ENCODE measurements around the gene RNF180.

RNF180 gene, protein sequence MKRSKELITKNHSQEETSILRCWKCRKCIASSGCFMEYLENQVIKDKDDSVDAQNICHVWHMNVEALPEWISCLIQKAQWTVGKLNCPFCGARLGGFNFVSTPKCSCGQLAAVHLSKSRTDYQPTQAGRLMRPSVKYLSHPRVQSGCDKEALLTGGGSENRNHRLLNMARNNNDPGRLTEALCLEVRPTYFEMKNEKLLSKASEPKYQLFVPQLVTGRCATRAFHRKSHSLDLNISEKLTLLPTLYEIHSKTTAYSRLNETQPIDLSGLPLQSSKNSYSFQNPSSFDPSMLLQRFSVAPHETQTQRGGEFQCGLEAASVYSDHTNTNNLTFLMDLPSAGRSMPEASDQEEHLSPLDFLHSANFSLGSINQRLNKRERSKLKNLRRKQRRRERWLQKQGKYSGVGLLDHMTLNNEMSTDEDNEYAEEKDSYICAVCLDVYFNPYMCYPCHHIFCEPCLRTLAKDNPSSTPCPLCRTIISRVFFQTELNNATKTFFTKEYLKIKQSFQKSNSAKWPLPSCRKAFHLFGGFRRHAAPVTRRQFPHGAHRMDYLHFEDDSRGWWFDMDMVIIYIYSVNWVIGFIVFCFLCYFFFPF

DNA sequence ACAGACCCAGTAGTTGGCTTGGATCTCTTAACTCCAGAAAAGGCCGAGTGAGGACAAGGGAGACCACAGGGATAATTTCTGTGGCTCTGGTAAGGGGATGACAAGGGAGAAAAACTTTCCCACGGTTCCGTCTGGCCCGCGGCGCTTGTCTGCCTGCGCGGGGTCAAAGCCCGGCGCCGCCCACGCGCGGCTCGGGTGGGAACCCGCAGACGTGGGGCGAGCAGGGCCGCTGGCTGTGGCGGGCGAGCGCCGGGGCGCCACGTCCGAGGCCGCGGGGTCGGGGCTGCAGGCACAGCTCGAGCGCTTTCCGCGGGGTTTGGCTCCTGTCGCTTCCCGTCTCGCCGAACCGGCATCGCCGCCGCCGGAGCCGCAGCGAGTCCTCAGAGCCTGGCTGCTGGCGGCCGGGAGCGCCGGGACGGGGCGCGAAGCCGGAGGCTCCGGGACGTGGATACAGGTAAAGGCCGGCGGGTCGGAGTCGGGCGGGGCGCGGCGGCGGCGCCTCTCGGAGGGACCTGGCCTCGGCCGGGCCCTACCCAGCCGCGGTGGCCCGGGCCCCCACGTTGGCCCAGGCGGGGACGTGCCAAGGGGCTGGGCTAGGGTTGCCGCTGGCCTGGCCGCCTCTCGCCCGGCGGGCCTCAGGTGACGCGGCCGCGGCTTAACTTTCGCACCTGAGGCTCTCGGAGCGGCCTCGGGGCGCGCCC is at the start of gene RNF180:
TSS of gene RNF180 (plus strand) at position 344 of the 701 bp plus-strand sequence. CDS start 34,965 bp downstream, outside the sequence.
- peak; percentile 8 for DNase-seq

DNA sequence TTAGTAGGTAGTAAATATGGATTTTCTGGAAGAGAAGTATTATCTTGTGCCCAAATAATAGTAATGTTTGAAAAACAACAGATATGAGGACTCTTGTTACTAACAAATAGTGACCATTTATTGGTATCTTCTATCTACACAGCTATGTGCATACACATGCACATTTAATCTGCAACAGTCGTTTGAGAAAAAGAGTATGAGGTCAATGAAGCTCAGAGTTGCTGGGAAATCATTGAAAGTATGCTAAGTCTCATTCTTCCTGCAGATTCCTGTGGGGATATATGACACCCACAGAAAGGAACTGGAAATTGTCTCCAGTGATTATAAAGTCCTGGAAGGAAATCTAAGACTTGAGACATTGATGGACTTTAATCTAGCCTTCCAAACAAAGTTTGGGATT is 40.1 kb upstream of the RNF180 start:
- DNase-seq: no peak

DNA sequence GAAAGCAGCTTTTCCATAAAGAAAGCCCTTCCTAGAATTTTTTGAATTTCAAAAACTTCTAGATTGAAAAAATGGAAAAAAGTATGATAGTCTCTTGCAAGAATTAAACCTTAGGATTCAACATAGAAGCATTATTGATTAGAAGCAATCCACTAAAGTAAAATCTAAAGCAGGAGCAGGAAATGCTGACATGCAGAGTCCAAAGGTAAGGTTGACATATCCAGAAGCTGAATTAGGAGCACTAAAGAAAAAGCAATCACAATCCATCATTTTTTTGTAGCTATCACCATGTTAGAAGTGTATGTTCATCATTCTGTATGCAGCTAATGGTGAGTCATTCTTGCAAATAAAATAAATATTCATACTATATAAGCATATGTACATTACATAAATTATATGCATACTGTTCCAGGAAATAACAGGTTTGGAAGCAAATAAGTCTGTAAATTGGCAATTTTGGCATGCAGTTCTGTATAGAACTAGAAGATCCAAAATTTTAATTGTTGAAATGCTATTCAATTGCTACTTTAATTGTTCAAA is 39.4 kb upstream of the RNF180 start:
- no peak for DNase-seq

DNA sequence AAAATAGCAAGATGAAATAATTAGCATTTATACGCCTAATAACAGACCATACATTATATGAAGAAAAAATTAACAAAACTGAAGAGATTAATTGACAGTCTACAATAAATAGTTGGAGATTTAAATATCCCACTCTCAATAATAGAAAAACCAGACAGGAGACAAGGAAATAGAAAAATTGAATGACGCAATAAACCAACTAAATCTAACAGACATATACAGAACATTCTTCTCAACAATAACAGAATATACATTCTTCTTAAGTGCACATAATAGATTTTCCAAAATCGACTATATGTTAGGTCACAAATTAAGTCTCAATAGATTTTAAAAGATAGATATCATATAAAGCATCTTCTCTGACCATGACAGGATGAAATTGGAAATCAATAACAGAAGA is 25.6 kb upstream of the RNF180 start:
- DNase-seq: no peak

DNA sequence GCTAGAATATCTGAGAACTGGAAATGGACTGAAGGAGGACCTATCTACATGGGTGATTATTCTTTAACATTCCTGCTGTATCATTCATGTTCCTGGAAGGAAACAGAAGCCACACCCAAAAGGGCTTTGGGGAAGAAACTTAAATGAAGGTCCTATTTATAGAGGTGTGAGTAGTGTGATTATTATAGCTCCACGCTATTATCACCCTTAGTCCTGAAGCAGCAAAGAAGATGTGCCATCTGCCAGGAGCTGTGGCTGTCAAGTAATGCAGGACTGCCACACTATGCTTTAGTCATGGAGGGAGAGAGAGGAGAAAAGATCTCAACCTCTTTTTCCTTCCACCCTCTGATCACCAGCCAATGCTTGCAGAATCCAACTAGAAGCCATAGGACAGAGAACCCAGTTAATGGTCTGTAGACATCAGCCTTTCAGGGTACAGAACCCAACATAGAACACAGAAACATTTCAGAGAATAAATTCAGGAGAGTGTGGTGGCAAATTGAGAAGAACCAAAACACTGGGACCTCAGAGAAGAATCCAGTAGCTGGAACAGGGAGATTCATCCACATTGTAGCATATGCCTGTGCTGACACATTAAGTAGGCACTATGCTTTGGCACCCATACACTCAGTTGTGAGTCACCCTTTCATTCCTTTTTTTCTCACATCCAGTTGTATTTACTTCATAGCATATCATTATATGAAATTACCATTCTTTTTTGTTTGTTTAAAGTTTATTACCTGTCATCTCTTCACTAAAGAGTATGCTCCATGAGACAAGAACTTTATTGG is 21.0 kb upstream of the RNF180 start:
- no peak for DNase-seq

DNA sequence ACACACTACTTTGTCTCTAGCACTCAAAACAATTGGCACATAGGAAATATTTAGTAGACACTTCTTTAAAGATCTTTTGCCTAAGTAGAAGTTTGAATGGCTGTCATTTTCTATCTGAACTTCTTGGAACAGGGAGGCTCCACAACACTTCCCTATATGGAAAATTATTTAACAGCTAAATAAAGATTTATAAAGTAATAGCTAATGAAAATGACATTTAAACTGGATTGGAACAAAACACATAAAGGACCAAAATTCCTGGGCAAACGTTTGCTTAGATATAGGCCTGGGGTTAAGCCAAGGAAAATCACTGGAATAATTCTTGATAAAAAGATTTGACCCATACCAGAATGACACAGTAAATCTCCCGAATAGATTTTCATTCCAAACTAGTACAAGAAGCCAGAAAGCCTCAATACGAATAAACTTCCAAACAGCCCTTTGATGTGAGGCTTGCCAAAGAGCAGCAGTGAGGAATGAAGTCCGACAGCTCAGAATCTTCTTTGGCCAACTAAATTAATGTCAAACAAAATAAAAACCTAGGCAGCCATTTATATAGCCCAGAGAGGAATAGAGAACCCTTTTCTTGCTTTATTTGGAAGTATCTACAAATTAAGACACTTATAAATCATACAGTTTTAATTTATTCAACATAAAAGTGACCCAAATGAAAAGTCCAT is 20.3 kb upstream of the RNF180 start:
- DNase-seq: no peak

DNA sequence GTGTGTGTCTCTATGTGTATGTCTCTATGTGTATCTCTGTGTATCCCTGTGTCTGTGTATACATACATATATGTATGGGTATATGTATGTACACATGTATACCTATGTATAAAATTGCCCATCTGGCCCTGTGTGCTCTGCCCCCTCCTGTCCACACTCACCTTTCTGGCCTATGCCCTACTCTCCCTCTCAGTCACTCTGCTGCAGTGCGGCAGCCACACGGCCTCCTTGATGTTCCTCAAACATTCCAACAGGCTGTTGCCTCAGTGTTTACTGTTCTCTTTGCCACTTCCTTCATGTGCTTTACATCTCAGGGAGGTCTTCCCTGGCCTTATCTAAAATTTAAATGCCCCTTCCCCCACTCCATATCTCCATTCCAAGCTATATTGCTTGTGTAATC is 18.3 kb upstream of the RNF180 start:
- DNase-seq: no peak

DNA sequence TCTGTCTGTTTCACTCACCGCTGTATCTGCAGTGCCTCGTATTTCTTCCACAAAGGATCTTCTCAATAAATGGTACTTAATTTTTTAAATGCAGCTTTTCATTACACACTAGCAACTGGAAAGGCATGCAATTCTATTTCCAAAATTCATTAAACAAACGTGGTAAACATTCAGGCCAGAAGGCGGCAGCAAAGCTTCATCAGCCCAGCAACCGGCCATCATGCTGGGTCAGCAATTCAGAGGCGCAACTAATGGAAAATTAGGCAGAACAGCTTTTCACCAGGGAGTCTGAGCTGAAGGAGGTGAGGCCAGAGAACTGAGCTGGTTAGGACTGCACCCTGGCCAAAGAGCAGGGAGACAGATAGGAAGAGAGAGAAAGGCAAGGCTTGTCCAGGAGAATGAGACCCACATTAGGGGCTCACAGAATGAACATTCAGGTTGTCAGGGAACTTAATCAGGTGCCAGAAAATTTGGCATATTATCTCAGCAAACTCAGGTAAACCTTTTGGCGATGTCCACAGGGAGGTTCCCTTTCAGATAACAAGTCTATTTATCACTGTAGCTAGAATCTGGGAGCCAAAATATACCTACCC is 17.7 kb upstream of the RNF180 start:
- DNase-seq: peak; percentile 36

DNA sequence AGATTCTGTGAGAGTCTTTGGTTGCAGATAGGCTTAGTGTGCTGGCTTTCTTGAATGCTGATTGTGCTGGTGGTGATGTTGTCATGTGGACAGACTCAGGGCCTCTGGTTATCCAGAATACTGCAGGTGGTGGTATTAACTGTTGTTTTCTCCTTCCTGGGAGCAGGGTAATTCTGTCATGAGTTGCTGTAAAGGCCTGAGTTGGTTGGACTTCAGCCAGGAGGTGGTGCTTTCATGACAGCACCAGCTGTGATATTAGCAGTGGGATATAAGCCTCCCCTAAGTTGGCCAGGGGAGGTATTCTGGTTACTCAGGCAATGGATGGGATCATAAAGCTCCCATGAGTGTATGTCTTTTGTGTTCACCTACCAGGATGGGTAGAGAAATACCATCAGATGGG is 16.4 kb upstream of the RNF180 start:
- no peak for DNase-seq

DNA sequence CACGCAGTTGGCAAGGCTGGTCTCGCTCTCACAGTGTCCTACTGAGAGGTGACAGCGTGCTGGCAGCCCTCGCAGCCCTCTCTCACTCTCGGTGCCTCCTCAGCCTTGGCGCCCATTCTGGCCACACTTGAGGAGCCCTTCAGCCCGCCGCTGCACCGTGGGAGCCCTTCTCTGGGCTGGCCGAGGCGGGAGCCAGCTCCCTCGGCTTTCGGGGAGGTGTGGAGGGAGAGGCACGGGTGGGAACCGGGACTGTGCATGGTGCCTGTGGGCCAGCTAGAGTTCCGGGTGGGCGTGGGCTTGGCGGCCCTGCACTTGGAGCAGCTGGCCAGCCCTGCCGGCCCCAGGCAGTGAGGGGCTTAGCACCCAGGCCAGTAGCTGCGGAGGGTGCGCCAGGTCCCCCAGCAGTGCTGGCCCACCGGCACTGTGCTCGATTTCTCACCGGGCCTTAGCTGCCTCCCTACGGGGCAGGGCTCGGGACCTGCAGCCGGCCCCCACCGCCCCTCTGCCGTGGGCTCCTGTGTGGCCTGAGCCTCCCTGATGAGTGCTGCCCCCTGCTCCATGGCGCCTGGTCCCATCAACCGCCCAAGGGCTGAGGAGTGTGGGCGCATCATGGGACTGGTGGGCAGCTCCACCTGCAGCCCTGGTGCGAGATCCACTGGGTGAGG is 15.7 kb upstream of the RNF180 start:
- DNase-seq: no peak

DNA sequence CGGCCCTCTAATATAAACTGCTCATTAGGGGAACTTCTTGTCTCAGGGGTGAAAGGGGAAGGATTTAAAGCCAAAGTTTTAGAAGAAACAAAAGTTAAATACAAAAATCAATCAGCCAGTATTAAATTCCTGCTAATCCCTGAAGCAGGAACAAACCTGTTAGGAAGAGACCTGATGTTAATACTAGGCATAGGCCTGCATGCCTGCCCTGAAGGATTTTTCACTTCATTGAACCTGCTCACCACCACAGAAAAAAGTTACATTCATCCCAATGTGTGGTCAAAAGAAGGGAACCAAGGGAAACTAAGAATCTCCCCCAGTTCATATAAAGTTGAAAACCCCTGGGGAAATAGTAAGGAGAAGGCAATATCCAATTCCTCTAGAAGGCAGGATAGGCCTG is 9.4 kb upstream of the RNF180 start:
- DNase-seq: no peak

DNA sequence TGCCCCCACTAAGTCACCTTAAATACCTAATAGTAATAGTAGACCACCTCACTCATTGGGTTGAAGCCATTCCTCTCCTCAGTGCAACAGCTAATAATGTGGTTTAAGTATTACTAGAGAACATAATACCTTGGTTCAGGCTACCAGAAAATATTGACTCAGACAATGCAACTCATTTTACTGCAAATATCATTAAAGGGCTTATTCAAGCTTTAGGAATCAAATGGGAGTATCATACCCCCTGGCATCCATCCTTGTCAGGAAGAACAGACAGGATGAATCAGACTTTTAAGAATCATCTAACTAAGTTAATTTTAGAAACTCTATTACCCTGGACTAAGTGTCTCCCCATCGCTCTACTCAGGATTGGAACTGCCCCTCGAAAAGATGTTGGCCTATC is 6.8 kb upstream of the RNF180 start:
- no peak for DNase-seq

DNA sequence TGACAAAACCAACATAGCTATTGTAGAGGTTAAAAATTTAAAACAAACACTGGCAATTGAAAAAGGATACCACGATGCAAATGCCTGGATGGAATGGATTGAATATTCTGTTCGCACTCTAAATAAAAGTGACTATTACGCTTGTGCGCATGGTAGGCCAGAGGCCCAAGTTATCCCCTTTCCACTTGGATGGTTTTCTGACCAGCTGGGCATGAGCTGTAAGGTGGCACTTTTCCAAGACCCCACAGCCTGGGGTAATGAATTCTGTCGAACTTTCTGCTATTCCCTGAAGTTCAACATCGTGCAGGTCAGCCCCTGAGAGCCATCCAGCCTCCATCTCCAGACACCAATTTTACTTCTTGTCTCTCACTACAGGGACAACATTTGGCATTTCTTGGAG is 5.4 kb upstream of the RNF180 start:
- DNase-seq: no peak

DNA sequence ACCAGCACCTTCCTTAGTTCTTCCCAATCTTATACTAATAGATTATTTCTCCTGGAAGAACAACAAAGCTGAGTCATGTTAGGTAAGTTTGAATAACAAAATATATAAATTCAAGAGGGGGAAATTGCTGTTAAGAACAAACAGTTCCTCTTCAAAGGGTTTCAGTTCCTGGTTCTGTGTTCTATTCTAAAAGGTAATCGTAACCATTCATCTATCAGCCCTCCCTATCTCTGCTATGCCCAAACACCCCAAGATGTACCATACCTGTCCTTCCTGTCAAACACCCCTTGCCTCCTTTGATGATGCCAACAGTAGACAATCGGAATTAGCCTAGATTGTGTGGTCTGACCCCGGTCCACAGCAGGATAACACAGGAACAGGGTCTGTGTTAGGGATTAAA is 4.2 kb upstream of the RNF180 start:
- DNase-seq: no peak

DNA sequence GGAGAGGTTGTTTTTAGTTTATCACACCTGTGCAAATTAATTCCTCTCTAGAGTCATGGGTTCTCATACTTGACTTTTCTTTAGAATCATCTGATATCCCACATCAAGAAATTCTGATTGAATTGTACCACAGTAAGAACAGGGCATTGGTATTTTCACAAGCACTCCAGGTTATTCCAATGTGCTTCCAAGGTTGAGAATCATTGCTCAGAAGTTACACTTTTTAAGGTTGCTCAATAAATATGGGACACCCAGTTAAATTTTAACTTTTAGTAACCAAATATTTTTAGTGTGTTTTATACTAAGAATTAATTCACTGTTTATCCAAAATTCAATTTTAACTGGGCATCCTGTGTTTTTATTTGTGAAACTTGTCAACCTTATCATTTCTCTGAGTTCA is 2.5 kb upstream of the RNF180 start:
- no peak for DNase-seq

DNA sequence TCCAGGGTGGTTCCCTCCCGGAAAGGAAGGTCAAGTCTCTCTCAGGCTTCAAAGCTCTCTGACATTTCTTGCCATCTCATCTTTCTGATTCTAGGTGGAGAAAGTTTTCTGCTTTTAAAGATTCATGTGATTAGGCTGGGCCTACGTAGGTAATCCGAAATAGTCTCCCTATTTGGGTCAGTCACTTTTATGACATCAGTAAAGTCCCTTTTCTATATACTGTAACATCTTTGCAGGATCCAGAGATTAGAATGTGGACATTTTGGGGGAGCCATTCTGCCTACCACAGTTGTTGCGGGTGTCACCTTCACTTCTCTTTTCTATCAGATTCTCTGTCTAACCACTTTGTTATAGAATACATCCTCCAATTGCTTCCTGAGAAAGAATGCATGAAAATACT is 1.9 kb upstream of the RNF180 start:
- no peak for DNase-seq

DNA sequence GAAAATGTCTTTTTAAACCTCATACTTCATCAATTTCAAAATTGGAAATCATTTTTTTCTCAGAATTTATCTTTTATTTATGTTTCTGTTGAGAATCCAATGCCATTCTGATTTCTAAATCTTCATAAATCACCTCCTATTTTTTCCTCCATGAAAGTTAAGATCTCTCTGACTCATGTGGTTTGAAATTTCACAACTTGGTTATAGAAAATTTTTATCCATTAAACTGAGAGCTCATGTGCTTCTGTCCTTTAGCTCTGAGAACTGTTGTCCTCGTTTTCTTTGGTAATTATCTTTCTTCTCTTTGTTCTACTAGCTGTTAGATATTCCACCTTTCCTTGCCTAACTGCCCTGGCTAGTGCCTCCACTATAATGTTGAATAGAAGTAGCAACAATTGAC is 1.5 kb upstream of the RNF180 start:
- no peak for DNase-seq

DNA sequence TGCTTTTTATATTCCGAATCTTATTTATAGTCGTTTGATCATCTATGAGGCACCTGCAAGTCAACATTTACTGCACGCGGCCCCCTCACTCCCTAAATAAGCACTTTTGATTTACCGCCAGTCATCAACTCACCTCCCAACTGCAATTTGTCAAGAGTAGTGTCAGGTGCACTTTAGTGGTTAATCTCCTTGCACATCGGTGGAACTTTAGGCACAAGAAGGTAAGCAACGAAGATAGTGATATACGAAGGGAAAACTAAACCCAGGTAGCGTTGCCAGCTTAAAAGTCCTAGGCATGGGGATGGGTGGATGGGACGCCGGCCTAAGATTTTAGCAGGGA is 513 bp upstream of the RNF180 start:
- no peak for DNase-seq

DNA sequence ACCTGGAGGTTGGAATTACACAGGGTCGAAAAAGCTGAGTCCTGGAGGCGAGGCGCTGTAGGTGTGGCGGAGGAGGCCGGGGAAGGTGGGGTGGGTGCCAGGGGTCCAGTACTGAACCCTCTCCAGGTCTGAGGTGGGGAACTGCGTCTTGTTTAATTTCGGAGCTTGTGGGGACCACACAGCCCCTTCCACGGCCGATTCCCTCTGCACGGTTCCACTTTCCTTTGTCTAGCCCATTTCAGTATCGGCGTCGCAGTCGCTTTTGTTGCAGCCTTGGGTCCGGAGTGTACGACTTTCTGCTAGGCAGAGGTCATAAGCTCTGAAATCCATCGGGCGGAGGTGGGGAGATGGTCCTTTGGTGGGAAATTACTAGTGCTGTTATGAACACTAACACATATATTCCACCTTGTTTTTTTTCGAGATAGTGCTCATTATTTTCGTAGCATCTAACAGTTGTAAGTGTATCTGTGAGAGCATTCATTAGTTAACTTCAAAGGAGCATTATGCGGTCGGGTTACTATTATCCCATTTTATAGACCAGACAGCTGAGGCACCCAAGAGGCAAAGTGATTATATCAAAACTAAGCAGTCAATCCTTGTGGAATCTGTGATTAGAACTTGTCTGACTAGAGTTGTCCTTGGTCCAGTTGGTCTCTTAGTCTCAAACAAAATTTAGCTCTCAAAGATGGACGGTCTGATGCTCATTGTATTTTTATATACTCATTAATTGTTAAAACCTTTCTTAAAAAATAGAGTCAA is 737 bp downstream of the RNF180 start:
- no peak for DNase-seq

DNA sequence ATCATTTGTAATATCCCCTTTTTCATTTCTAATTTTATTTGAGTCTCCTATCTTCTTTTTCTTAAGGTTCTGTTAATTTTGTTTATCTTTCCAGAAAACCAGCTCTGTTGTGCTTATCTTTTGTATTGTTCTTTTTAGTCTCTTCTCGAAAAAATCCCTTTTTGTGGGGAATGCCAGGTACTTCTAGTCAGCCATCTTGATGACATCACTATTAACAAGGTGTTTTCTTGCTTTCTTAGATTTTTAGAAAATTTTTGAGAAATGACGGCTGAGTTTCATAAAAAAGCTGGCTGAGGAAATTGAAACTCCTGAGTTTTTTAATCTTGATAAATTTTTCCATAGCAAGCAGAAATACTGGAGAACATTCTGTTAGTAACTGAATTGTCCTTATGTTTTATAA is 10.7 kb downstream of the RNF180 start:
- no peak for DNase-seq
